K562 (cell line): ENCODE measurements around the gene LMAN2L. TPM values are rescaled to one million over a fixed set of nuclear protein-coding genes. Genes with fewer than 3 reads are reported as not detected.

Source experiments
- ATAC-seq: fragments of 200-7000 bp; cut with Tn5 transposase; 3 replicates; pipeline ENCODE4 v1.9.1; 2020; ENCODE audit warnings: moderate library complexity
- BruUV-seq: library from RNA; stranded (reverse); fragments of 400-500 nt; replicated peaks from 2 replicates; lab custom pipeline; 2021; lab: Mats Ljungman, UMichigan
- CTCF ChIA-PET: fragments of 300-600 bp; formaldehyde crosslinking; extraction: SDS; loops from one replicate; lab custom pipeline; 2021; ENCODE audit warnings: low intra/inter-chr PET ratio; lab: Yijun Ruan, JAX
- POLR2A ChIA-PET: fragments of 300-600, 350-650 bp; sonication (Branson Sonifier 250); formaldehyde crosslinking; extraction: SDS; loops from one replicate; lab custom pipeline; 2021; ENCODE audit warnings: antibody characterized with exemption, inconsistent platforms; lab: Yijun Ruan, JAX
- DNase-seq, 4 experiments: peaks; one replicate each; pipeline versions ENCODE4 v3.0.0 to v3.0.0-alpha.2; 2011 to 2018; ENCODE audit warnings: low spot score in 3 of 4, mixed read lengths in 3 of 4; ENCODE audit errors: extremely low read depth in 1 of 4
- FAIRE-seq: peaks from 2 replicates; lab custom pipeline; 2011; peaks lifted over from hg19 to GRCh38; lab: Jason Lieb, UNC
- H2AFZ ChIP-seq: 2 replicates; pipeline ENCODE4 v1.6.0; 2011; ENCODE audit warnings: low read depth, low read length, control low read depth, inconsistent platforms
- H3K27ac ChIP-seq: fragments of 200-600 bp; 3 replicates; pipeline ENCODE4 v1.8.0; 2011; ENCODE audit warnings: low read depth, mild to moderate bottlenecking, control low read depth, inconsistent platforms, low read length, moderate library complexity, mixed read lengths; ENCODE audit errors: extremely low read depth
- H3K27me3 ChIP-seq, 2 experiments: fragments of 300-600 bp in 1 of 2; 2 replicates in 1 of 2; 3 replicates in 1 of 2; pipeline versions ENCODE4 v1.6.0 to v1.8.0; 2011; ENCODE audit warnings: inconsistent platforms in 2 of 2, low read length in 2 of 2, mild to moderate bottlenecking in 1 of 2, mixed read lengths in 1 of 2, moderate library complexity in 1 of 2; ENCODE audit not compliant: control insufficient read depth in 2 of 2, insufficient read depth in 2 of 2
- H3K36me3 ChIP-seq: fragments of 300-600 bp; 3 replicates; pipeline ENCODE4 v1.8.0; 2011; ENCODE audit warnings: mild to moderate bottlenecking, low read length, inconsistent platforms; ENCODE audit not compliant: control insufficient read depth, insufficient read depth
- H3K4me1 ChIP-seq, 2 experiments: fragments of 200-600 bp in 1 of 2; replicated peaks in 1 of 2; 2 replicates in 1 of 2; 3 replicates in 1 of 2; pipeline versions ENCODE4 v1.5.1 to v1.8.0; 2011; ENCODE audit warnings: inconsistent platforms in 2 of 2, low read length in 2 of 2, mild to moderate bottlenecking in 1 of 2, mixed read lengths in 1 of 2, moderate library complexity in 1 of 2; ENCODE audit not compliant: control insufficient read depth in 2 of 2, insufficient read depth in 2 of 2
- H3K4me2 ChIP-seq: 2 replicates; pipeline ENCODE4 v1.6.1; 2011; ENCODE audit warnings: low read length, control low read depth, inconsistent platforms, mixed read lengths; ENCODE audit not compliant: insufficient read depth
- H3K4me3 ChIP-seq: fragments of 200-600 bp; sonication (generic), shearing (Covaris generic); 2 replicates; pipeline ENCODE4 v1.5.1; 2016; ENCODE audit warnings: control low read depth, inconsistent platforms
- H3K79me2 ChIP-seq: fragments of 200-600 bp; 3 replicates; pipeline ENCODE4 v1.8.0; 2011; ENCODE audit warnings: low read length, inconsistent platforms; ENCODE audit not compliant: control insufficient read depth, insufficient read depth
- H3K9ac ChIP-seq, 2 experiments: 2 replicates each; pipeline versions ENCODE4 v1.6.0 to v1.6.1; 2011; ENCODE audit warnings: low read depth in 2 of 2, low read length in 2 of 2, control low read depth in 1 of 2, inconsistent platforms in 1 of 2, mild to moderate bottlenecking in 1 of 2, mixed read lengths in 1 of 2; ENCODE audit not compliant: insufficient read depth in 1 of 2
- H3K9me1 ChIP-seq: one replicate; pipeline ENCODE4 v1.6.0; 2011; ENCODE audit warnings: inconsistent platforms, mild to moderate bottlenecking, low read length, moderate library complexity; ENCODE audit not compliant: control insufficient read depth, insufficient read depth
- H3K9me3 ChIP-seq: replicated peaks from 2 replicates; pipeline ENCODE4 v1.5.1; 2011; ENCODE audit warnings: low read depth, low read length, inconsistent platforms; ENCODE audit not compliant: control insufficient read depth, insufficient read depth
- H4K20me1 ChIP-seq: replicated peaks from 2 replicates; pipeline ENCODE4 v1.6.1; 2011; ENCODE audit warnings: low read length, inconsistent platforms, mixed read lengths; ENCODE audit not compliant: control insufficient read depth, insufficient read depth
- CTBP1 ChIP-seq: fragments of 450-650 bp; IDR thresholded peaks from 2 replicates; pipeline ENCODE4 v1.6.1; 2016; ENCODE audit warnings: borderline replicate concordance
- DACH1 ChIP-seq: fragments of 450-650 bp; IDR thresholded peaks from 2 replicates; pipeline ENCODE4 v1.6.1; 2018; ENCODE audit not compliant: partially characterized antibody
- EP300 ChIP-seq: IDR thresholded peaks from 2 replicates; pipeline ENCODE4 v1.6.1; 2012; ENCODE audit warnings: low read length, improper control_type of control experiment
- HNRNPH1 ChIP-seq: fragments of 200-400 bp; formaldehyde crosslinking; optimal IDR thresholded peaks from 2 replicates; pipeline ENCODE3; 2017; ENCODE audit warnings: low read depth, mild to moderate bottlenecking, low read length, moderate library complexity
- HNRNPL ChIP-seq: fragments of 200-400 bp; formaldehyde crosslinking; IDR thresholded peaks from 2 replicates; pipeline ENCODE4 v1.6.1; 2017; ENCODE audit warnings: low read depth, mild to moderate bottlenecking, low read length
- MCM7 ChIP-seq, 2 experiments: fragments of 450-650 bp; IDR thresholded peaks; 2 replicates each; pipeline ENCODE4 v1.6.1; 2016 to 2018
- NR2C2 ChIP-seq, 2 experiments: fragments of 200-800 bp in 1 of 2; sonication (Bioruptor generic) in 1 of 2; sonication (generic) in 1 of 2; formaldehyde crosslinking in 1 of 2; IDR thresholded peaks; 2 replicates each; pipeline versions ENCODE4 v1.6.1 to v1.8.0; 2016 to 2022; ENCODE audit warnings: mild to moderate bottlenecking in 1 of 2, missing compliant biosample characterization in 1 of 2, missing genetic modification characterization in 1 of 2, missing genetic modification reagents in 1 of 2
- PML ChIP-seq: IDR thresholded peaks from 2 replicates; pipeline ENCODE4 v1.6.1; 2012; ENCODE audit warnings: low read length, inconsistent platforms
- PREB ChIP-seq: sonication (generic); formaldehyde crosslinking; IDR thresholded peaks from 2 replicates; pipeline ENCODE4 v1.8.1; 2023; ENCODE audit warnings: mild to moderate bottlenecking, missing genetic modification reagents
- RBFOX2 ChIP-seq: fragments of 200-400 bp; formaldehyde crosslinking; IDR thresholded peaks from 2 replicates; pipeline ENCODE4 v1.6.1; 2017; ENCODE audit warnings: low read depth, mild to moderate bottlenecking, low read length, moderate library complexity
- SMC3 ChIP-seq: conservative IDR thresholded peaks from 2 replicates; pipeline ENCODE4 v1.6.1; 2011; ENCODE audit warnings: low read depth, low read length, improper control_type of control experiment; ENCODE audit not compliant: insufficient read depth
- TFAP4 ChIP-seq: sonication (generic); formaldehyde crosslinking; IDR thresholded peaks from 2 replicates; pipeline ENCODE4 v1.8.0; 2022; ENCODE audit warnings: missing genetic modification reagents, mild to moderate bottlenecking, moderate library complexity, borderline replicate concordance
- USF1 ChIP-seq: sonication (generic); formaldehyde crosslinking; IDR thresholded peaks from 2 replicates; pipeline ENCODE4 v1.9.0; 2022; ENCODE audit warnings: mild to moderate bottlenecking, missing genetic modification reagents
- XRCC3 ChIP-seq: fragments of 450-650 bp; IDR thresholded peaks from 2 replicates; pipeline ENCODE4 v1.6.1; 2017; ENCODE audit warnings: mild to moderate bottlenecking, moderate library complexity
- ZNF146 ChIP-seq: IDR thresholded peaks from one replicate; pipeline ENCODE4 v1.6.1; 2018; ENCODE audit warnings: missing compliant biosample characterization; ENCODE audit not compliant: unreplicated experiment
- ZNF212 ChIP-seq: fragments of 450-650 bp; formaldehyde crosslinking; IDR thresholded peaks from 2 replicates; pipeline ENCODE4 v1.4.0; 2020; ENCODE audit warnings: mild to moderate bottlenecking
- ZNF324 ChIP-seq: fragments of 250-450 bp; sonication (Bioruptor Pico); IDR thresholded peaks from 2 replicates; pipeline ENCODE4 v1.4.0; 2020; ENCODE audit warnings: mild to moderate bottlenecking
- WGBS: fragments of 100-300 bp; shearing (Covaris generic); methylation state at CpG from one replicate; pipeline ENCODE4 v1.1.6; 2016; ENCODE audit warnings: low coverage, mixed read lengths; ENCODE audit not compliant: insufficient coverage; ENCODE audit errors: missing lambda C conversion rate; 5-methylcytosine and 5-hydroxymethylcytosine counted together
- in situ Hi-C: fragments of 300-500 bp; cut with MboI; formaldehyde crosslinking; loops from 4 replicates; pipeline ENCODE4 v1.15.0; 2018; ENCODE audit warnings: inconsistent platforms, mixed read lengths
- intact Hi-C: fragments of 100-400 bp; cut with micrococcal nuclease; formaldehyde crosslinking; loops from 2 replicates; pipeline ENCODE4 v1.14.2; 2022
- polyA plus RNA-seq, 8 experiments: library from polyadenylated mRNA; depleted of rRNA in 4 of 8; stranded (reverse) in 5 of 8; unstranded in 3 of 8; fragments of >200 nt; fragmentation: Nextera tagmentation in 2 of 8; fragmentation: Illumina TruSeq in 1 of 8; extraction: Ambion mirVana in 2 of 8; extraction: Trizol in 1 of 8; gene quantifications; 2 replicates each; pipeline versions ENCODE4 v1.2.1 to v1.2.3, GENCODE V29; 2011 to 2014; ENCODE audit warnings: inconsistent platforms in 1 of 8, missing spikeins in 1 of 8
- total RNA-seq, 7 experiments: library from RNA; depleted of rRNA in 6 of 7; stranded (reverse); fragments of >200 nt in 6 of 7; fragmentation: Illumina TruSeq in 2 of 7; extraction: Trizol in 2 of 7; gene quantifications; 2 replicates each; pipeline versions ENCODE4 v1.2.1 to v1.2.3, GENCODE V29; 2011 to 2021; ENCODE audit warnings: low replicate concordance in 1 of 7

Gene LMAN2L
- total and polyA plus RNA-seq, 9 of the 15 experiments (the other 6 are each of a cell fraction or from before 2014, with no cell fraction given): 7.2 to 37.7 (median 12.5) TPM

GRCh38 chr2:96760986-96761832, 21.3 kb upstream of the LMAN2L start:
- H2AFZ ChIP-seq: peak overlapping the region; percentile 94
- peaks cover 35% of the 10 kb centered on the region for H3K79me2 ChIP-seq
- TF ChIP-seq PML: no peak
- TF ChIP-seq HNRNPL: 0 out of 2 replicates have a peak, but pooled peaks have one; percentile 47
- no peak for TF ChIP-seq ZNF212 (CRISPR knock-in tag)
- TF ChIP-seq SMC3: 0 out of 2 replicates have a peak, but pooled peaks have one; percentile 11
- TF ChIP-seq RBFOX2: peak; percentile 37; the same call in 1 of the 2 replicates
- TF ChIP-seq HNRNPH1: no peak
- TF ChIP-seq XRCC3: no peak
- TF ChIP-seq MCM7 (IDR thresholded peaks at IDR 0.05): no peak
- no peak for TF ChIP-seq USF1 (CRISPR knock-in tag)
- no peak for TF ChIP-seq NR2C2 (CRISPR knock-in tag; IDR thresholded peaks at IDR 0.05)
- TF ChIP-seq NR2C2 (tag; IDR thresholded peaks at IDR 0.05): no peak
- TF ChIP-seq TFAP4 (CRISPR knock-in tag): peak; percentile 73
- no peak for TF ChIP-seq EP300
- TF ChIP-seq DACH1: no peak
- peak; percentile 66; the same call in 1 of the 2 replicates for TF ChIP-seq CTBP1
- TF ChIP-seq ZNF324 (CRISPR knock-in tag): no peak
- TF ChIP-seq PREB (CRISPR knock-in tag): no peak
- no peak for TF ChIP-seq ZNF146 (CRISPR knock-in tag)

More at GRCh38 chr2:96760986-96761832, 21.3 kb upstream of the LMAN2L start:
- CTCF ChIA-PET: interaction anchor here (0.6 to 0.7 kb wide), 2 partner anchors 63 to 341 kb away, joined by 3 to 4 read pairs; no protein-coding TSS in a partner anchor
- H3K4me1 ChIP-seq: peaks cover 34 to 45% of the 10 kb centered on the region in 2 experiments
- intact Hi-C loops: loop anchor here (5.0 kb wide), 3 partner anchors 56 to 209 kb away; partner anchors contain the start of genes CNNM3 and KANSL3
- H3K4me2 ChIP-seq: peak overlapping the region; percentile 99
- H3K9me3 ChIP-seq: no peaks in the 10 kb centered on the region
- peak overlapping the region; percentile 77 for H3K27ac ChIP-seq
- peak; percentile 34 for ATAC-seq
- H3K36me3 ChIP-seq: no peaks in the 10 kb centered on the region
- H3K27me3 ChIP-seq: no peaks in the 10 kb centered on the region; a peak in 1 of 5 replicates
- H3K4me3 ChIP-seq: peak overlapping the region; percentile 54
- no TSS peak for BruUV-seq
- WGBS: 21% methylated on average over 39 of the region's 59 CpGs
- no peak for FAIRE-seq
- in situ Hi-C loops: no loop called here
- peaks cover 7% of the 10 kb centered on the region for H3K9me1 ChIP-seq
- DNase-seq: peak in 3 of 4 experiments; percentile 37 to 58 (median 44)
- POLR2A ChIA-PET: interaction anchor here (0.5 to 3.5 kb wide), 7 partner anchors 9 to 223 kb away, joined by 3 to 15 read pairs (median 4); no protein-coding TSS in a partner anchor
- H4K20me1 ChIP-seq: peaks cover 5% of the 10 kb centered on the region; the same call in 1 of the 2 replicates
- peak overlapping the region; percentile 76 to 100 for H3K9ac ChIP-seq
